PC-3 (cell line): ENCODE measurements around the gene ERO1B. TPM values are rescaled to one million over a fixed set of nuclear protein-coding genes. Genes with fewer than 3 reads are reported as not detected.

ENCODE experiments used
- ATAC-seq: fragments of 200-7000 bp; cut with Tn5 transposase; 2 replicates; pipeline ENCODE4 v1.9.1; 2020; ENCODE audit warnings: mild to moderate bottlenecking, moderate library complexity
- BruUV-seq: library from RNA; stranded (reverse); fragments of 400-500 nt; replicated peaks from 2 replicates; lab custom pipeline; 2021; lab: Mats Ljungman, UMichigan
- CTCF ChIA-PET: fragments of 300-600 bp; sonication (Branson Sonifier 250); formaldehyde crosslinking; loops from one replicate; lab custom pipeline; 2022; ENCODE audit warnings: antibody characterized with exemption; lab: Charles Lee
- POLR2A ChIA-PET: fragments of 300-600 bp; sonication (Branson Sonifier 250); formaldehyde crosslinking; loops from one replicate; lab custom pipeline; 2022; ENCODE audit warnings: antibody characterized with exemption; ENCODE audit not compliant: unreplicated experiment; lab: Charles Lee
- DNase-seq: peaks from one replicate; pipeline ENCODE4 v3.0.0-alpha.2; 2015
- H2AFZ ChIP-seq: fragments of 300-600 bp; sonication (generic); 2 replicates; pipeline ENCODE4 v1.6.0; 2016; ENCODE audit warnings: antibody characterized with exemption, low read length
- H3F3A ChIP-seq: fragments of 300-600 bp; sonication (generic); one replicate; pipeline ENCODE4 v1.6.0; 2017; ENCODE audit warnings: antibody characterized with exemption, low read length, control low read depth, mild to moderate bottlenecking; ENCODE audit not compliant: unreplicated experiment
- H3K27ac ChIP-seq: fragments of 300-600 bp; sonication (generic); 2 replicates; pipeline ENCODE4 v1.5.1; 2016; ENCODE audit warnings: mild to moderate bottlenecking, low read length
- H3K27me3 ChIP-seq: fragments of 300-600 bp; sonication (generic); 2 replicates; pipeline ENCODE4 v1.6.1; 2016; ENCODE audit warnings: low read length, mixed read lengths
- H3K36me3 ChIP-seq: fragments of 300-600 bp; sonication (generic); 2 replicates; pipeline ENCODE4 v1.6.1; 2016; ENCODE audit warnings: low read depth, mixed run types, low read length, mixed read lengths
- H3K4me1 ChIP-seq: fragments of 300-600 bp; sonication (generic); 2 replicates; pipeline ENCODE4 v1.5.1; 2016; ENCODE audit warnings: low read length; ENCODE audit not compliant: insufficient read depth
- H3K4me2 ChIP-seq: fragments of 300-600 bp; sonication (generic); 2 replicates; pipeline ENCODE4 v1.6.0; 2016; ENCODE audit warnings: low read length
- H3K4me3 ChIP-seq: fragments of 300-600 bp; sonication (generic); 2 replicates; pipeline ENCODE4 v1.5.1; 2016; ENCODE audit warnings: mild to moderate bottlenecking, low read length, mixed read lengths
- H3K79me2 ChIP-seq: fragments of 300-600 bp; sonication (generic); 2 replicates; pipeline ENCODE4 v1.6.1; 2017; ENCODE audit warnings: low read length, mixed read lengths
- H3K9ac ChIP-seq: fragments of 300-600 bp; sonication (generic); 2 replicates; pipeline ENCODE4 v1.6.0; 2016; ENCODE audit warnings: mild to moderate bottlenecking, low read length
- H3K9me2 ChIP-seq: fragments of 300-600 bp; sonication (generic); replicated peaks from 2 replicates; pipeline ENCODE4 v1.6.1; 2016; ENCODE audit warnings: mixed run types, low read length, mixed read lengths
- H3K9me3 ChIP-seq: fragments of 300-600 bp; sonication (generic); 2 replicates; pipeline ENCODE4 v1.6.1; 2016; ENCODE audit warnings: low read length, mixed read lengths
- H4K20me1 ChIP-seq: fragments of 300-600 bp; sonication (generic); 2 replicates; pipeline ENCODE4 v1.6.1; 2016; ENCODE audit warnings: low read length, mixed read lengths
- CTCF ChIP-seq: fragments of 300-600 bp; sonication (generic); conservative IDR thresholded peaks from 2 replicates; pipeline ENCODE4 v1.5.1; 2017; ENCODE audit warnings: antibody characterized with exemption, low read depth, mild to moderate bottlenecking, low read length
- EZH2 ChIP-seq: fragments of 300-600 bp; sonication (generic); IDR thresholded peaks from one replicate; pipeline ENCODE4 v1.6.1; 2017; ENCODE audit warnings: antibody characterized with exemption, mild to moderate bottlenecking, low read length; ENCODE audit not compliant: unreplicated experiment
- EZH2phosphoT487 ChIP-seq: fragments of 300-600 bp; sonication (generic); IDR thresholded peaks from 2 replicates; pipeline ENCODE4 v1.6.1; 2018; ENCODE audit warnings: mild to moderate bottlenecking, antibody characterized with exemption, low read length, borderline replicate concordance
- intact Hi-C: fragments of 100-400 bp; cut with micrococcal nuclease; formaldehyde crosslinking; loops from 2 replicates; pipeline ENCODE4 v1.9.0; 2023
- total RNA-seq: library from RNA; depleted of rRNA; stranded (reverse); fragments of >200 nt; gene quantifications from 2 replicates; pipeline ENCODE4 v1.2.3, GENCODE V29; 2014

ERO1B gene
- total RNA-seq, 1 experiment from 2014 or later = 0.95 TPM

DNA sequence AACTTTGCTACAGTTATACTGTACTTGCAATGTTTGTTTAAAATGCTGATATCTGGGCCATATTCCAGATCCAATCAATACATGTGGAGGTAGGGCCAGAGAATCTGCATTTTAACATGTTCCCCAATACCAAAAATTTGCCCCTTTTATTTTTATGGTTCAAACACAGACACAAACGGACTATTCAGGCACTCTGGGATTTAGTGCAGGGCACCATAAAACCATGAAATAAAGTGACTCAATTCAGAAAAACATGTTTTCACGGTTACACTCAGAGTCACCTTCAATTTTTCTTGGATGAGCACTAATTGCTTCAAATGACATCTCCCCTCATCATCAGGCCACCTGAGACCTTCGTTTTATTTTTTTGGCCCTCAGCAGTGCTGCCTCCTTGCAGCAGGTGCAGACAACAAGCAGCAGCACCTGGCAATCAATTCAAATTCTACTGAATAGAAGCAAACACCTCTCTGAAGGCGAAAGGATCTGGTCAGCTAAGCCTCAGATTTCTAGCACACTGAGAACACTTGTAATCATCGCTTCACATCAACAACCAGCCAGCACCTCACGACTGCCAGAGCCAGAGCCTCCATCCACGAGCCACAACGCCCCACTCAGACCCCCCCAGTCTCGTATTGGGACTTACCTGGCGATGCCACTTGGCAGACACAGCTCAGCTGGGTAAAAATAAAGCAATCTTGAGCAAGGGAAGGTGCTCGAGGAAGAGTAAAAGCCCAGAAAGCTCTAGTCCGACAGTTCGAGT lies 1.1 kb downstream of the ERO1B start:
- no peaks in the 10 kb centered on the region for H3K27me3 ChIP-seq
- no peaks in the 10 kb centered on the region for H4K20me1 ChIP-seq
- H3K79me2 ChIP-seq = no peaks in the 10 kb centered on the region
- intact Hi-C loops = loop anchor here (1.0 to 5.0 kb wide), 2 partner anchors 22 to 252 kb away; no protein-coding TSS in a partner anchor
- no TSS peak for BruUV-seq
- no peaks in the 10 kb centered on the region for H3K9me2 ChIP-seq
- no peaks in the 10 kb centered on the region for H3F3A ChIP-seq
- TF ChIP-seq EZH2 (no peak), CTCF (no peak), EZH2phosphoT487 (no peak)
- H3K4me3 ChIP-seq = peak overlapping the region; percentile 84
- H3K9me3 ChIP-seq = no peaks in the 10 kb centered on the region
- H3K4me1 ChIP-seq = peaks cover 7% of the 10 kb centered on the region; the same call in 1 of the 2 replicates
- H3K36me3 ChIP-seq = no peaks in the 10 kb centered on the region
- peak overlapping the region; percentile 97 for H3K4me2 ChIP-seq
- ChIA-PET POLR2A (no interaction called here), CTCF (no interaction called here)
- DNase-seq = peak; percentile 11
- H3K27ac ChIP-seq = no peak overlapping the region
- H2AFZ ChIP-seq = peak overlapping the region; percentile 96
- H3K9ac ChIP-seq = peak overlapping the region; percentile 38; the same call in 1 of the 2 replicates
- ATAC-seq = no peak

DNA sequence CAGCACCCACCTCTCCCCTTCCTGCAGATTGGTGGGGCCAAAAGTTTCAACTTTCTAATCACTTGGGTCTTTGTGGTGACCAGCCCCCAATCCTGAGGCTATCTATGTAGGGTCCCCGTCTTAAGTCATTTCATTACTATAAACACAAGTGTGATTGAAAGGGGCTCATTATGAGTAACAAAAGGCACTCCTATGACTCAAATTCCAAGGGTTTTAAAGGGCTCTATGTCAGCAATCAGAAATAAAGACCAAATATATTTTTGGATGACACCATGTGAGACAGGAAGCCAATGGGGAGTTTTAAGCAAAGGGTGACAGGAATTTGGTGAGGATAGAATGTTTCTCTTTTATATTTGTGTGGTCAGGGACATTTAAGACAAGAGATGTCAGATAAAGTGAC lies 6.2 kb downstream of the ERO1B start:
- Histone ChIP-seq H3K9me2 (no peaks in the 10 kb centered on the region), H4K20me1 (no peaks in the 10 kb centered on the region), H3K27ac (no peak overlapping the region), H3K4me1 (peaks cover 4% of the 10 kb centered on the region; the same call in 1 of the 2 replicates), H3K79me2 (no peaks in the 10 kb centered on the region), H3K9ac (no peak overlapping the region), H2AFZ (no peak overlapping the region), H3K36me3 (no peaks in the 10 kb centered on the region), H3F3A (no peaks in the 10 kb centered on the region), H3K4me2 (no peak overlapping the region), H3K9me3 (no peaks in the 10 kb centered on the region), H3K27me3 (no peaks in the 10 kb centered on the region), H3K4me3 (no peak overlapping the region)
- ChIA-PET POLR2A (no interaction called here), CTCF (no interaction called here)
- no peak for ATAC-seq
- no peak for DNase-seq
- TF ChIP-seq EZH2phosphoT487 = no peak
- no peak for TF ChIP-seq EZH2
- no peak for TF ChIP-seq CTCF
- BruUV-seq = no TSS peak
- intact Hi-C loops = no loop called here

GRCh38 chr1:236275061-236275460 lies 6.7 kb downstream of the ERO1B start:
- H3K27ac ChIP-seq = no peak overlapping the region
- no peak overlapping the region for H3K4me3 ChIP-seq
- no peak overlapping the region for H3K9ac ChIP-seq
- CTCF ChIA-PET = no interaction called here
- H3K9me3 ChIP-seq = no peaks in the 10 kb centered on the region
- no peak for TF ChIP-seq EZH2phosphoT487
- TF ChIP-seq CTCF = no peak
- no peak for TF ChIP-seq EZH2
- BruUV-seq = no TSS peak
- POLR2A ChIA-PET = no interaction called here
- DNase-seq = no peak
- H4K20me1 ChIP-seq = no peaks in the 10 kb centered on the region
- H3K4me2 ChIP-seq = no peak overlapping the region
- intact Hi-C loops = no loop called here
- no peaks in the 10 kb centered on the region for H3K27me3 ChIP-seq
- no peaks in the 10 kb centered on the region for H3F3A ChIP-seq
- H2AFZ ChIP-seq = no peak overlapping the region
- no peaks in the 10 kb centered on the region for H3K9me2 ChIP-seq
- H3K4me1 ChIP-seq = no peaks in the 10 kb centered on the region
- no peak for ATAC-seq
- no peaks in the 10 kb centered on the region for H3K79me2 ChIP-seq
- no peaks in the 10 kb centered on the region for H3K36me3 ChIP-seq
